GM18907 (cell line): Measurements from ENCODE around the gene SYT17.

ENCODE experiments used
- ATAC-seq: cut with Tn5 transposase; IDR thresholded peaks from one replicate; pipeline ENCODE4 v1.9.1; 2021; ENCODE audit warnings: mild to moderate bottlenecking, moderate library complexity; ENCODE audit not compliant: unreplicated experiment

The SYT17 gene

GRCh38 chr16:19289811-19290485, 121.9 kb downstream of the SYT17 start:
- ATAC-seq = no peak

- ATAC-seq = no peak
These were observed 122.8 kb downstream of the SYT17 start for GRCh38 chr16:19290860-19291259.

GRCh38 chr16:19291475-19291874, 123.4 kb downstream of the SYT17 start:
- ATAC-seq = no peak

- no peak for ATAC-seq
These were observed 124.1 kb downstream of the SYT17 start for GRCh38 chr16:19292186-19292585.

- ATAC-seq = peak; percentile 89
These were observed 126.2 kb downstream of the SYT17 start for GRCh38 chr16:19294156-19294649.

- no peak for ATAC-seq
These were observed 127.4 kb downstream of the SYT17 start for GRCh38 chr16:19295393-19295792.

- ATAC-seq = no peak
These were observed 129.4 kb downstream of the SYT17 start for GRCh38 chr16:19297454-19297853.

GRCh38 chr16:19299565-19299964, 131.5 kb downstream of the SYT17 start:
- no peak for ATAC-seq

GRCh38 chr16:19301931-19302330, 133.9 kb downstream of the SYT17 start:
- no peak for ATAC-seq

- ATAC-seq = no peak
These were observed 136.7 kb downstream of the SYT17 start for GRCh38 chr16:19304750-19305149.

- no peak for ATAC-seq
These were observed 137.4 kb downstream of the SYT17 start for GRCh38 chr16:19305443-19305842.

- no peak for ATAC-seq
These were observed 139.7 kb downstream of the SYT17 start for GRCh38 chr16:19307587-19308241.

- ATAC-seq = no peak
These were observed 140.4 kb downstream of the SYT17 start for GRCh38 chr16:19308392-19308791.

GRCh38 chr16:19309178-19309577, 141.1 kb downstream of the SYT17 start:
- ATAC-seq = no peak

- ATAC-seq = no peak
These were observed 146.8 kb downstream of the SYT17 start for GRCh38 chr16:19314718-19315425.

GRCh38 chr16:19315889-19316433, 147.9 kb downstream of the SYT17 start:
- no peak for ATAC-seq

- no peak for ATAC-seq
These were observed 148.8 kb downstream of the SYT17 start for GRCh38 chr16:19316846-19317245.
